ENCODE results near the gene ANKRD34B.

The ANKRD34B gene

GRCh38 chr5:80516826-80517225 lies 53.3 kb downstream of the ANKRD34B start:
- Histone ChIP-seq H3K9me3 (ENCODE audit: control insufficient read depth in 1 of 2, low read length in 2 of 2) (no peaks in the 10 kb centered on the region), H3K27ac (ENCODE audit: low read depth, low read length) (no peak overlapping the region), H3K9ac (ENCODE audit: low read depth in 1 of 2, low read length in 2 of 2) (no peak overlapping the region), H3K36me3 (ENCODE audit: control insufficient read depth in 1 of 2, insufficient read depth in 2 of 2, low read length in 2 of 2) (no peaks in the 10 kb centered on the region), H3K27me3 (ENCODE audit: control insufficient read depth in 1 of 2, insufficient read depth in 2 of 2, low read length in 2 of 2) (no peaks in the 10 kb centered on the region), H3K4me1 (ENCODE audit: control insufficient read depth in 1 of 2, insufficient read depth in 2 of 2, low read length in 2 of 2) (no peaks in the 10 kb centered on the region), H3K4me3 (ENCODE audit: low read depth in 1 of 2, low read length in 2 of 2) (no peak overlapping the region)

GRCh38 chr5:80509362-80509761 lies 60.7 kb downstream of the ANKRD34B start:
- Histone ChIP-seq H3K36me3 (ENCODE audit: control insufficient read depth in 1 of 2, insufficient read depth in 2 of 2, low read length in 2 of 2) (no peaks in the 10 kb centered on the region), H3K4me3 (ENCODE audit: low read depth in 1 of 2, low read length in 2 of 2) (no peak overlapping the region), H3K9ac (ENCODE audit: low read depth in 1 of 2, low read length in 2 of 2) (no peak overlapping the region), H3K9me3 (ENCODE audit: control insufficient read depth in 1 of 2, low read length in 2 of 2) (no peaks in the 10 kb centered on the region), H3K4me1 (ENCODE audit: control insufficient read depth in 1 of 2, insufficient read depth in 2 of 2, low read length in 2 of 2) (no peaks in the 10 kb centered on the region), H3K27ac (ENCODE audit: low read depth, low read length) (no peak overlapping the region), H3K27me3 (ENCODE audit: control insufficient read depth in 1 of 2, insufficient read depth in 2 of 2, low read length in 2 of 2) (no peaks in the 10 kb centered on the region)

GRCh38 chr5:80508844-80509243 lies 61.2 kb downstream of the ANKRD34B start:
- no peak overlapping the region for H3K27ac ChIP-seq (ENCODE audit: low read depth, low read length)
- no peak overlapping the region for H3K4me3 ChIP-seq (ENCODE audit: low read depth in 1 of 2, low read length in 2 of 2)
- no peaks in the 10 kb centered on the region for H3K9me3 ChIP-seq (ENCODE audit: control insufficient read depth in 1 of 2, low read length in 2 of 2)
- H3K27me3 ChIP-seq (ENCODE audit: control insufficient read depth in 1 of 2, insufficient read depth in 2 of 2, low read length in 2 of 2) = no peaks in the 10 kb centered on the region
- no peaks in the 10 kb centered on the region for H3K36me3 ChIP-seq (ENCODE audit: control insufficient read depth in 1 of 2, insufficient read depth in 2 of 2, low read length in 2 of 2)
- no peaks in the 10 kb centered on the region for H3K4me1 ChIP-seq (ENCODE audit: control insufficient read depth in 1 of 2, insufficient read depth in 2 of 2, low read length in 2 of 2)
- H3K9ac ChIP-seq (ENCODE audit: low read depth in 1 of 2, low read length in 2 of 2) = no peak overlapping the region

- no peak overlapping the region for H3K9ac ChIP-seq (ENCODE audit: low read depth in 1 of 2, low read length in 2 of 2)
- H3K4me3 ChIP-seq (ENCODE audit: low read depth in 1 of 2, low read length in 2 of 2) = no peak overlapping the region
- H3K4me1 ChIP-seq (ENCODE audit: control insufficient read depth in 1 of 2, insufficient read depth in 2 of 2, low read length in 2 of 2) = no peaks in the 10 kb centered on the region
- no peaks in the 10 kb centered on the region for H3K9me3 ChIP-seq (ENCODE audit: control insufficient read depth in 1 of 2, low read length in 2 of 2)
- no peak overlapping the region for H3K27ac ChIP-seq (ENCODE audit: low read depth, low read length)
- H3K27me3 ChIP-seq (ENCODE audit: control insufficient read depth in 1 of 2, insufficient read depth in 2 of 2, low read length in 2 of 2) = no peaks in the 10 kb centered on the region
- H3K36me3 ChIP-seq (ENCODE audit: control insufficient read depth in 1 of 2, insufficient read depth in 2 of 2, low read length in 2 of 2) = no peaks in the 10 kb centered on the region
Measured at GRCh38 chr5:80507663-80508062, 62.4 kb downstream of the ANKRD34B start.
